ENCODE data around the gene ASIC2. TPM values are rescaled to one million over a fixed set of nuclear protein-coding genes. Genes with fewer than 3 reads are reported as not detected.

ASIC2 gene
- total and polyA plus RNA-seq, 7 donors: under 0.01 to 0.60 (median 0.19) TPM; not detected in 3

- DNase-seq: no peak
- Histone ChIP-seq H3K27me3 (peaks cover 0 to 11% (median 0%) of the 10 kb centered on the region in 3 donors), H3K9me3 (no peaks in the 10 kb centered on the region), H3K4me1 (no peaks in the 10 kb centered on the region), H3K27ac (no peak overlapping the region), H3K36me3 (no peaks in the 10 kb centered on the region), H3K4me3 (no peak overlapping the region)
- WGBS, 2 donors: 67 to 71% methylated on average over 8 of the region's 8 CpGs
- intact Hi-C loops (cut with DNase I): no loop called here
- no peak for TF ChIP-seq POLR2AphosphoS5 (IDR thresholded peaks at IDR 0.05)
- TF ChIP-seq POLR2A (IDR thresholded peaks at IDR 0.05): no peak
- no peak for TF ChIP-seq CTCF (IDR thresholded peaks at IDR 0.05)
- no peak for TF ChIP-seq EP300 (IDR thresholded peaks at IDR 0.05)
These were observed 117.5 kb downstream of the ASIC2 start for GRCh38 chr17:33175562-33175961.

- no peak overlapping the region for H3K27ac ChIP-seq
- WGBS, 2 donors: 58 to 63% methylated on average over 2 of the region's 2 CpGs
These were observed 121.2 kb downstream of the ASIC2 start for GRCh38 chr17:33171931-33172330.

GRCh38 chr17:33169580-33170285 lies 123.4 kb downstream of the ASIC2 start:
- WGBS, 2 donors: 75 to 76% methylated on average over 6 of the region's 6 CpGs
- H3K27ac ChIP-seq: no peak overlapping the region
- H3K36me3 ChIP-seq: no peaks in the 10 kb centered on the region
- DNase-seq: no peak
- H3K9me3 ChIP-seq: no peaks in the 10 kb centered on the region
- H3K27me3 ChIP-seq: no peaks in the 10 kb centered on the region
- no peak for TF ChIP-seq EP300 (IDR thresholded peaks at IDR 0.05)
- no peak for TF ChIP-seq POLR2AphosphoS5 (IDR thresholded peaks at IDR 0.05)
- TF ChIP-seq CTCF (IDR thresholded peaks at IDR 0.05): no peak
- no peak for TF ChIP-seq POLR2A (IDR thresholded peaks at IDR 0.05)
- H3K4me1 ChIP-seq: peaks cover 0 to 4% (median 2%) of the 10 kb centered on the region in 4 donors
- H3K4me3 ChIP-seq: no peak overlapping the region
- intact Hi-C loops (cut with DNase I): no loop called here

More at GRCh38 chr17:33171931-33172330, 121.2 kb downstream of the ASIC2 start:
- no peak for TF ChIP-seq POLR2A (IDR thresholded peaks at IDR 0.05)
- TF ChIP-seq POLR2AphosphoS5 (IDR thresholded peaks at IDR 0.05): no peak
- TF ChIP-seq CTCF (IDR thresholded peaks at IDR 0.05): no peak
- no peak for TF ChIP-seq EP300 (IDR thresholded peaks at IDR 0.05)
- Histone ChIP-seq H3K4me1 (no peaks in the 10 kb centered on the region), H3K27me3 (peaks cover 0 to 11% (median 0%) of the 10 kb centered on the region in 3 donors), H3K9me3 (no peaks in the 10 kb centered on the region), H3K4me3 (no peak overlapping the region), H3K36me3 (no peaks in the 10 kb centered on the region)
- intact Hi-C loops (cut with DNase I): no loop called here
- DNase-seq: no peak

GRCh38 chr17:33167736-33168135 lies 125.4 kb downstream of the ASIC2 start:
- intact Hi-C loops (cut with DNase I): no loop called here
- Histone ChIP-seq H3K27me3 (no peaks in the 10 kb centered on the region), H3K27ac (no peak overlapping the region), H3K4me3 (no peak overlapping the region), H3K4me1 (peaks cover 0 to 14% (median 4%) of the 10 kb centered on the region in 4 donors), H3K9me3 (no peaks in the 10 kb centered on the region), H3K36me3 (no peaks in the 10 kb centered on the region)
- DNase-seq: no peak
- 51 to 66% methylated on average over 1 of the region's 1 CpG for WGBS, 2 donors
- TF ChIP-seq POLR2A (IDR thresholded peaks at IDR 0.05): no peak
- no peak for TF ChIP-seq CTCF (IDR thresholded peaks at IDR 0.05)
- no peak for TF ChIP-seq POLR2AphosphoS5 (IDR thresholded peaks at IDR 0.05)
- TF ChIP-seq EP300 (IDR thresholded peaks at IDR 0.05): no peak

Data from sigmoid colon (tissue), 7 donors.